HG02588 (cell line): ENCODE results near the gene GLT8D1.
A peak's percentile ranks its signal among the peaks of the same experiment; 100 is the strongest.
"Not testable (repeated sequence)": the region's sequence is repeated elsewhere in the genome, so short reads cannot be mapped to it uniquely, and the experiment has no call there.

ENCODE experiments used
- ATAC-seq: cut with Tn5 transposase; IDR thresholded peaks from one replicate; pipeline ENCODE4 v1.9.1; 2021; ENCODE audit warnings: mild to moderate bottlenecking, moderate library complexity; ENCODE audit not compliant: unreplicated experiment

Gene GLT8D1, protein sequence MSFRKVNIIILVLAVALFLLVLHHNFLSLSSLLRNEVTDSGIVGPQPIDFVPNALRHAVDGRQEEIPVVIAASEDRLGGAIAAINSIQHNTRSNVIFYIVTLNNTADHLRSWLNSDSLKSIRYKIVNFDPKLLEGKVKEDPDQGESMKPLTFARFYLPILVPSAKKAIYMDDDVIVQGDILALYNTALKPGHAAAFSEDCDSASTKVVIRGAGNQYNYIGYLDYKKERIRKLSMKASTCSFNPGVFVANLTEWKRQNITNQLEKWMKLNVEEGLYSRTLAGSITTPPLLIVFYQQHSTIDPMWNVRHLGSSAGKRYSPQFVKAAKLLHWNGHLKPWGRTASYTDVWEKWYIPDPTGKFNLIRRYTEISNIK

GRCh38 chr3:52705688-52706686 is at the start of gene GLT8D1, which contains the start of gene SPCS1:
Gene GLT8D1, minus strand, starts transcription at chr3:52705791. Its CDS starts 5,331 bp downstream, at chr3:52700460.
Gene SPCS1, plus strand, starts transcription at chr3:52706106. Its CDS starts 141 bp downstream, at chr3:52706247.
- peak; percentile 81 for ATAC-seq

DNA sequence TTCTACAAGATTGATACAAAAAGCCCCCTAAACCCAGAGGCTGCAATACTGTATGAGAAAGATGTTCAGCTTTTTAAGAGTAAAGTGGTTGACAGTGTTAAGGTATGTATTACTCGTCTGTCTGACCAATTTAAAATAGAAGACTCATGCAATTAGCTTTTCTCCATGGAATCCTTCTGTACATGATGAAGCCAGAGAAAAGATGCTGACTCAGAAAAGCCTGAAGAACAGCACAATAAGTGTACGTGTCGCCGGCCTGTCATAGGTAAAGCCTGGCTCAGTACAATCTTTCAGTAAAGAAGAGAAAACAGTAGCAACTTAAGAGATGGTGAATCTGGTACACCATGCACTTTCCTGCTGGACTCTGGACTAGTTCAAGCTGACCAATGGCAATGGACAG is 48.8 kb upstream of the GLT8D1 start:
- no peak for ATAC-seq

DNA sequence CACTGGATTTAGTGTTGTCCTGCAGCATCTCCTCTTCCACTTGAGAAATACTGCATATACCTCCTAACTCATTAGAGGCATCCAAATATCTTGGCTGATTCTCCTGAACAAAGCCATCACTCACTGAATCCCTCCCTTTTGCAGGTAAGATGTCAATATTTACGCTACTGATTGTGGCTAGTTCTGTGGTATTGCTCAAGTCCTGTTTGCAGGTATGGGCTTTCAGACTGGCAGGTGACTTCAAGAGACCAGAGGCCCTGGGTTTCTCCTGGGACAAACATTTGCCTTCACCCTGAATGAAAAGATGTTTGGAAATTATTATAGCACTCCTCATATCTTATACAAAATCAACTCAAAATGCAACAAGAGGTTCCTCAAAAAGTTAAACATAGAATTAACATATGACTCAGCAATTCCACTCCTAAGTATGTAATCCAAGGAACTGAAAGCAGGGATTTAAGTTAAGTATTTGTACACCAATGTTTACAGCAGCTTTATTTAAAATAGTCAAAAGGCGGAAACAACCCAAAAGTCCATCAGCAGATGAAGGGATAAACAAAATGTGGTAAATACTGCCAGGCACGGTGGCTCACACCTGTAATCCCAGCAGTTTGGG is 46.6 kb upstream of the GLT8D1 start:
- no peak for ATAC-seq

- no peak for ATAC-seq
Measured at GRCh38 chr3:52743721-52744120, 38.1 kb upstream of the GLT8D1 start.

- ATAC-seq = no peak
Measured at GRCh38 chr3:52743152-52743551, 37.6 kb upstream of the GLT8D1 start.

DNA sequence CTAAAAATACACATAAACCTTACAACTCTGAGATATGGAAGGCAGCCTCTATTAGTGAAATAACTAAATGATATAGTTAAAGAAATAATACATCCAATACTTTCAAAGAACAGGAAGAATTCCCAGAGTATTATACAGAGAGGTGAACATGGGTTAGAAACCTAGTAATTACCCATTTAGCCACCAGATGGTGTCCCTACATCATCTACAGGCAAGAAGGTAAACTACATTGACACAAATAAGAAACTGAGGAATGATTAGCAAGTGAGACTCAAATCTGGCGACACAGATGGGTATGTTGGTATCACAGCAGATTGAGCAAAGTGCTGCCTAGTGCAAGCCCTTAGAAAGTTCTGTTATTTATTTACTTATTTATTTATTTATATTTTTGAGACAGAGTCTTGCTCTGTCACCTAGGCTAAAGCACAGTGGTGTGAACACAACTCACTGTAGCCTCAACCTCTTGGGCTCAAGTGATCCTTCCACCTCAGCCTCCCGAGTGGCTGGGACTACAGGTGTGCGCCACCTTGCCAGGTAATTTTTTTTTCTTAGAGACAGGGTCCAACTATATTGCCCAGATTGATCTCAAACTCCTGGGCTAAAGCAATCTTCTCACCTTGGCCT is 36.9 kb upstream of the GLT8D1 start:
- ATAC-seq = no peak

GRCh38 chr3:52739730-52740129 is 34.1 kb upstream of the GLT8D1 start:
- no peak for ATAC-seq

GRCh38 chr3:52733256-52733891 is 27.8 kb upstream of the GLT8D1 start:
- no peak for ATAC-seq

DNA sequence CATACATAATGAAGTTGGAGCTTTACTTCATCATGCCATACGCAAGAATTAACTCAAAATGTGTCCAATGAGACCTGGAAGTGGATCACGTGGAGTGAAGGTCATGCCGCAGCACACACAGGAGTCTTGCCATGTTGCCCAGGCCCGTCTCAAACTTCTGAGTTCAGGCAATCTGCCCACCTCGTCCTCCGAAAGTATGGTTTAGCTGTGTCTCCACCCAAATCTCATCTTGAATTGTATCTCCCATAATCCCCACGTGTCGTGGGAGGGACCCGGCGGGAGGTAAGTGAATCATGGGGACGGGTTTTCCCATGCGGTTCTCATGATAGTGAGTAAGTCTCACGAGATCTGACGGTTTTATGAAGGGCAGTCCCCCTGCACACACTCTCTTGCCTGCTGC is 26.0 kb upstream of the GLT8D1 start:
- ATAC-seq = no peak

DNA sequence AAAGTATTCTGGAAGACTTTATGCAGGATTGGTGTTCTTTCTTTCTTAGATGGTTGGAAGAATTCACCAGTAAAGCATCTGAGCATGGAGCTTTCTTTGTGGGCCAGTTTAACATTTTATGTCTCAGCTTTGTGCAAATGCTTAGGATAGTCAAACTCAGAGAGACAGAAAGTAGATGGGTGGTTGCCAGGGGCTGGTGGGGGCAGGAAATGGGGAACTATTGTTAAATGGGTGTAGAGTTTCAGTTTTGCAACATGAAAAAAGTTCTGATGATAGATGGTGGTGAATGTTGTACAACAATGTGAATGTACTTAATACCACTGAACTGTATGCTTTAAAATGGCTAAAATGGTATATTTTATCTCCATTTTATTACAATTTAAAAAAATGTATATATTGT is 25.1 kb upstream of the GLT8D1 start:
- ATAC-seq = no peak

GRCh38 chr3:52728753-52729152 is 23.2 kb upstream of the GLT8D1 start:
- ATAC-seq = not testable (repeated sequence)

DNA sequence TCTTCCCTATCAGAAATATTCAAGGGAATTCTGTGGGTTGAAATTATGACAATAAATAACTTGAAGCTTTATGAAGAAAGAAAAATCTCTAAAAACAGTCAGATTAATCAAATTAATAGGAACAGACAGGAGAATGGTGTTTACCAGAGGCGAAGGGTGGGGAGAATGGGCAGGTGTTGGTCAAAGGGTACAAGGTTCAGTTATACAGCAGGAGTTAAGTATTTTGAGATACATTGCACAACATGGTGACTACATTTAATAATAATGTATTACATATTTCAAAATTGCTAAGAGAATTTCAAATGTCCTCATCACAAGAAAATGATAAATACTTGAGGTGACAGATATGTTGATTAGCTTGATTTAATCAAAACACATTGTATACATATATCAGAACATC is 18.9 kb upstream of the GLT8D1 start:
- ATAC-seq = no peak

DNA sequence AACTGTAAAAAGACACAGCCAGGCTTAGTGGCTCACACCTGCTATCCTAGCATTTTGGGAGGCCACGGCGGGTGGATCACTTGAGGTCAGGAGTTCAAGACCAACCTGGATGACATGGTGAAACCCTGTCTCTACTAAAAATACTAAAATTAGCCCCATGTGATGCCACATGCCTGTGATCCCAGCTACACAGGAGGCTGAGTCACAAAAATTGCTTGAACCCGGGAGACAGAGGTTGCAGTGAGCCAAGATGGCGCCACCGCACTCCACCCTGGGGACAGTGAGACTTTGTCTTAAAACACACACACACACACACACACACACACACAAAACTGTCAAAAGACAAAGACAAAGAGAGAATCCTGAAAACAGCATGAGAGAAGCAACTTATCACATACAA is 18.3 kb upstream of the GLT8D1 start:
- ATAC-seq = no peak

DNA sequence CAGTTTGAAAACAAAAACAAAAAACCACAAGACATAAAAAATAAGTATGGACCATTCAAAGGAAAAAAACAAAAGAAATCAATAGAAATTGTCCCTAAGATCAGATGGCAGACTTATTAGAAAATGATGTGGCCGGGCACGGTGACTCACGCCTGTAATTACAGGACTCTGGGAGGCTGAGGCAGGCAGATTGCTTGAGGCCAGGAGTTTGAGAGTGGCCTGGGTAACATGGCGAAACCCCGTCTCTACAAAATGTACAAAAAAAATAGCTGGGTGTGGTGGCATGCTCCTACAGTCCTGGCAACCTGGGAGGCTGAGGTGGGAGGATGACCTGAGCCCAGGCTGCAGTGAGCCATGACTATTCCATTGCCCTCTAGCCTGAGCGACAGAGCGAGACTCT is 16.9 kb upstream of the GLT8D1 start:
- no peak for ATAC-seq

DNA sequence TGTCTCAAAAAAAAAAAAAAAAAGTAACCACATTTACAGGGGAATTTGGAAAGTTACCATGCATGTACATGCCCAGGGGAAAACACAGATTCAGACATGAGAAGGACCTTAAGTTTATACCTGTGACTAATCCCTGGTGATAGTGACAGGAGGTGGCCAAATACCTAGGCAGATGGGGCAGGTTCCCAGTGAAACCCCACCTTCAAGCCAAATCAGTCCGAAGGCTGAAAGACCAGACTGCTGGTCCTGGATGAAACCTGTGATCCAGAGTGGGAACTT is 16.1 kb upstream of the GLT8D1 start:
- ATAC-seq = no peak

DNA sequence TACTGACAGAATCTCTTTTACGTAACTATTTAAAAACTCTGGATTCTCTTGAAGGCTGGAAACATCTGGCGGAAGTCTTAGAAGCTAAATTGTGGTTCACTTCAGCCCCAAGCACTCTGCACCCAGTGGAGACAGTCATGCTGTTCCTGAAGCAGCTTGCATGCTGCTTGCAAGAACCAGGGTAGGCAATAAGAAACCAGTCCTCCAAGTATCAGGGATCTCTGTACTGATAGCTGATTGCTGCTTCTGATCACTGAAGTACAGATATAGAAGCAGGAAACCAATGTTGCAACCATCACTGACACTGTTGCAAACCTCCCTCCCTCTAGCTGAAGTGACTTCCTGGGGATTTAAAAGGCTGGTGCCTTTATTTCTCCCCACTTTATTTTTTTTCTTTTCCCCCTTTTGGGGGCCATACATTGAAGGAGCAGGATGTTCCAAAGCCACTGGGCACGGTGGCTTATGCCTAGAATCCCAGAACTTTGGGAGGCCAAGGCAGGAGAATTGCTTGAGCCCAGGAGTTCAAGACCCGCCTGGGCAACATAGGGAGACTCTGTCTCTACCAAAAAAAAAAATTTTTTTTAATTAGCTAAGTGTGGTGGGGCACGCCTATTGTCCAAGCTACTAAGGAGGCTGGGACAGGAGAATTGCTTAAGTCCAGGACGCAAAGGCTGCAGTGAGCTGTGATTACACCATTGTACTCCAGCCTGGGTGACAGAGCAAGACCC is 15.6 kb upstream of the GLT8D1 start:
- no peak for ATAC-seq

- no peak for ATAC-seq
Measured at GRCh38 chr3:52719618-52720017, 14.0 kb upstream of the GLT8D1 start.

DNA sequence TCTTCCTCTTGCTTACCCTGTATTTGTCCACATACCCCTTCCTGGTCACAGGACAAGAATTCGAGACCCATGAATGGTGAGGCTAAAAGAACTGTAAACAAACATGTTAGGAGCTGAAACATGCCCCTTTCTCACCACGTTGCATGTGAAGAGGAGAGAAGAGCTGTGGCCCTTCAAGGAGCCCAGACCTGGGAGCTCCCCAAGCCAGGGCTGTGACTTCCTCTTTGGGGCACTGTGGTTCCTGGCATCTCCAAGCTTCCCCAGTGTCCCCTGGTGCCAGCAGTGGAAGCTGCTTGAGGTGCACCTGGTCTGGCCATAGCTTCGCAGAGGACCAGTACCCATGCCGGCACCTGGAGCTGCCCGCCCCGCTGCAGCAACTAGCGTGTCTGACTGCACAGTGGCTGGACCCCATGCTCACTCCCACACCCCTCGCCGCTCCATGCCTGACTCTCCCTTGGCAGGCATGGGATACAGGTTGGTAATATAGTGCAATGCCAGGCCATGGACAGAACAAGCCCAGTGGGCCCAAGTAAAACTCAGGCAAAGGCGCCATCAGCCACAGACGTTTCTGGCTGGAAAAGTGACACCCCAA is 10.2 kb upstream of the GLT8D1 start:
- no peak for ATAC-seq
